ENCODE data around the gene CAMTA1. TPM values are rescaled to one million over a fixed set of nuclear protein-coding genes. Genes with fewer than 3 reads are reported as not detected.
A peak's percentile ranks its signal among the peaks of the same experiment; 100 is the strongest.

The CAMTA1 gene
- polyA plus RNA-seq, 4 donors = 89.3 to 98.2 (median 92.9) TPM

- DNase-seq (ENCODE audit: low read depth in 4 of 4, low spot score in 3 of 4) = no peak
Observed at GRCh38 chr1:7174561-7174960, 389.3 kb downstream of the CAMTA1 start.

- DNase-seq (ENCODE audit: low read depth in 4 of 4, low spot score in 3 of 4) = no peak
Observed at GRCh38 chr1:7174980-7175906, 390.0 kb downstream of the CAMTA1 start.

- no peak for DNase-seq (ENCODE audit: low read depth in 4 of 4, low spot score in 3 of 4)
Observed at GRCh38 chr1:7177021-7177420, 391.8 kb downstream of the CAMTA1 start.

DNA sequence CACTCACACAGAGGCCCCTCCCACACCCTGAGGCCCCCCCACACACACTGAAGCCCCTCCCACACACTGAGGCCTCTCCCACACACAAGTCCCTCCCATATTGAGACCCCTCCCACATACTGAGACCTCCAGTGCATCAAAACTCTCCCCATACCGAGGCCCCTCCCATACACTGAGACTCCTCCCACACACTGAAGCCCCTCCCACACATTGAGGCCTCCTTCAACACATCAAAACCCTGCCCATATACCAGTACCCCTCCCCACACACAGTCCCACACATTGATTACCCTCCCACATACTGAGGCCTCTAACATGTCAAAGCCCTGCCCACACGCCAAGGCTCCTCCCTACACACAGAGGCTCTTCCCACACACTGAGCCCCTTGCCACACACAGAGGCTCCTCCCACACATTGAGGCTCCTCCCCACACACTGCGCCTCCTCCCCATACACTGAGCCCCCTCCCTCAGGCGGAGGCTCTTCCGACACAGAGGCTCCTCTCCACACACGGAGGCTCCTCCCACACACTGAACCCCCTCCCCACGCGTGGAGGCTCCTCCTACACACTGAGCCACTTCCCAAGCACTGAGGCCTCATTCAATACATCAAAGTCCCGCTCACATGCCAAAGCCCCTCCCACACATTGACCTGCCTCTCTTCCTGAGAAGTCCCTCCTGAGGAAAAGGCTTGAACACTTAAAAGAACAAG is 392.3 kb downstream of the CAMTA1 start:
- DNase-seq (ENCODE audit: low read depth in 4 of 4, low spot score in 3 of 4) = no peak

GRCh38 chr1:7178336-7178735 is 393.1 kb downstream of the CAMTA1 start:
- DNase-seq (ENCODE audit: low read depth in 4 of 4, low spot score in 3 of 4) = no peak

DNA sequence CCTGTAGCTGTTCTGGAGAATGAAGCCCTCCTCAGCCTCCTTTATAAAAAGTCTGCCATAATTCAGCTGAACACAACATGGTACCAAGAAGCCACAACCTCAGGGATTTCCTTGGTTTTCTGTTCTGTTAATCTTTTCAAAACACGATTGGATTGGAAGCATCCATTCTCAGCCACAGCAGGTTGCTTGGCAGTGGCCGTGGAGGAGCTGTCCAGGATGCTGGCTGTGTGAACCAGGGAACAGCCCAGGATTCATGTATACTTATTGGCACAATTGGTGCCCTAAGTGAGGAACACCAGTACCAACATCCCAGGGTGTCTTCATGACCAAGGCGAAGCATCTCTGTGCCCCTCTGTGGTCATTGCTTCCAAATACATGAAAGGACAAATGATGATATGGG is 393.5 kb downstream of the CAMTA1 start:
- DNase-seq (ENCODE audit: low read depth in 4 of 4, low spot score in 3 of 4) = no peak

DNA sequence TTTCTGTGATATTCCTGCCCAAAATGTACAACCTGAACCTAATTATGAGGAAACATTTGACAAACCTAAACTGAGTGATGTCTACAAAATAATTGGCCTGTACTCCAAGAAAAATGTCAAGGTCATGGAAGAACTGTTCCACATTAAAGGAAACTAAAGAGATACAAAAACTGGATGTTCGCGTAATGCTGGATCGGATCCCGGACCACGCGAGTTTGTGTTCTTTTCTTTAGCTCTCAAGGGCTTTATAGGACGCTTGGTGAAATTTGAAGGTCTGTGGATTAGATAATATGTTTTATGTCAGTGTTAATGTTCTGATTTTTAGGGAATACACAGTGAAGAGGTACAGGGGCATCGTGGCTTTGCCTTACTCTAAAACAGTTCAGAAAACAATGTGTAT is 400.5 kb downstream of the CAMTA1 start:
- DNase-seq (ENCODE audit: low read depth in 4 of 4, low spot score in 3 of 4) = no peak

GRCh38 chr1:7186382-7187111 is 401.3 kb downstream of the CAMTA1 start:
- no peak for DNase-seq (ENCODE audit: low read depth in 4 of 4, low spot score in 3 of 4)

DNA sequence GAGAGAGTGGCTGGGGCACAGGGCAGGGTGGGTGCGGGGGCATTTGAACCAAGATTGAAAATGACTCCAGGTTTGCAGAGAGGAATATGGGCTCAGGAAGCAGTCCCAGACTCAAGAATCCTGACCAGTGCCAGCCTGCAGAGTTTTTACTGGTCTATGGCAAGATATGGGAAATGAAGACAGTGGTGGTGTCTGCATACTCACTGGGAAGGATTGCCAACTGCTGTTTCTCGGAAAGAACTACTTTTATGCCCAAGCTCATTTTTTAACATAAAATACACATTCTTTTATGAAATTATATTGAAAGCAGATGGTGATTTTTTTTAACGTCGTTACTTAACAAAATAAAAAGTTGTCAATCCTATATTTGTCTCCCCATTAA is 401.8 kb downstream of the CAMTA1 start:
- no peak for DNase-seq (ENCODE audit: low read depth in 4 of 4, low spot score in 3 of 4)

- no peak for DNase-seq (ENCODE audit: low read depth in 4 of 4, low spot score in 3 of 4)
Observed at GRCh38 chr1:7190261-7190660, 405.0 kb downstream of the CAMTA1 start.

GRCh38 chr1:7192453-7192852 is 407.2 kb downstream of the CAMTA1 start:
- no peak for DNase-seq (ENCODE audit: low read depth in 4 of 4, low spot score in 3 of 4)

GRCh38 chr1:7196036-7196911 is 411.0 kb downstream of the CAMTA1 start:
- DNase-seq (ENCODE audit: low read depth in 4 of 4, low spot score in 3 of 4) = no peak

GRCh38 chr1:7198664-7199063 is 413.4 kb downstream of the CAMTA1 start:
- no peak for DNase-seq (ENCODE audit: low read depth in 4 of 4, low spot score in 3 of 4)

GRCh38 chr1:7199077-7199779 is 414.0 kb downstream of the CAMTA1 start:
- no peak for DNase-seq (ENCODE audit: low read depth in 4 of 4, low spot score in 3 of 4)

DNA sequence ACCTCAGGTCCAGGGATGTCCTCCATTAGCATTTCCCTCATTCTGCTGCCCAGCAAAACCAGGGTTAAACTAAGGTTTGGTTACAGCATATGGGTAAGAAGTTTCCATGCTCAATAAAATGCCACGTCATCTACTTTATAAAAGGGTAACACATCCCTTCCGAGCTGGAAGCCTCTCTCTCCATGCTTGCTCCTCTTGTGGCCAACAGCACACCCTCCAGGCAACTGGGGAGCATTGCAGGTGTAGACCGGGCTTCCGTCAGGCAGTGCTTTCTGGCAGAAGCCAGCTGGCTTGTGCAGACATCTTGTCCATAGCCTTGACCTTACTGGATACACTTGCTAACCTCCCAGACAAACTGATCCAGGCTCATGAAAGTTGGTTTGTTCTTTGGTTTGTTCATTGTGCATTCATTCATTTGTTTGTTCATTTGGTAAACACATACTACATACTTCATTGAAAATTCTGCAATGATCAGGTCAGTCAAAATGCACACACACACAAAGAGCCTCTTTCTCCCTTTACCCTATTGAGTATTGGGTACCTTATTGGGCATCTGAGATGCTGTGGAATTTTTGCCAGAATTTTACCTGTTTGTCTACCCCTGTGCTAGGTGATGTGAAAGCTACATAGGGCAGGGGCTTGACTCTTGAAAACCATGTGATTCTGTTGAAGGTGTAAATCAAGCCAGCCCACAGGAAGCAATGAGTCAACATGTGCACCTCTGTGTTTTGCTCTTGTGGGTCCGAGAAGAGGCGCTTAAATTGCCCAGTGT is 422.8 kb downstream of the CAMTA1 start:
- peak; percentile 13 to 39 (median 28) for DNase-seq (ENCODE audit: low read depth in 4 of 4, low spot score in 3 of 4)

GRCh38 chr1:7208647-7209180 is 423.5 kb downstream of the CAMTA1 start:
- no peak for DNase-seq (ENCODE audit: low read depth in 4 of 4, low spot score in 3 of 4)

- DNase-seq (ENCODE audit: low read depth in 4 of 4, low spot score in 3 of 4) = no peak
Observed at GRCh38 chr1:7209336-7209735, 424.1 kb downstream of the CAMTA1 start.

DNA sequence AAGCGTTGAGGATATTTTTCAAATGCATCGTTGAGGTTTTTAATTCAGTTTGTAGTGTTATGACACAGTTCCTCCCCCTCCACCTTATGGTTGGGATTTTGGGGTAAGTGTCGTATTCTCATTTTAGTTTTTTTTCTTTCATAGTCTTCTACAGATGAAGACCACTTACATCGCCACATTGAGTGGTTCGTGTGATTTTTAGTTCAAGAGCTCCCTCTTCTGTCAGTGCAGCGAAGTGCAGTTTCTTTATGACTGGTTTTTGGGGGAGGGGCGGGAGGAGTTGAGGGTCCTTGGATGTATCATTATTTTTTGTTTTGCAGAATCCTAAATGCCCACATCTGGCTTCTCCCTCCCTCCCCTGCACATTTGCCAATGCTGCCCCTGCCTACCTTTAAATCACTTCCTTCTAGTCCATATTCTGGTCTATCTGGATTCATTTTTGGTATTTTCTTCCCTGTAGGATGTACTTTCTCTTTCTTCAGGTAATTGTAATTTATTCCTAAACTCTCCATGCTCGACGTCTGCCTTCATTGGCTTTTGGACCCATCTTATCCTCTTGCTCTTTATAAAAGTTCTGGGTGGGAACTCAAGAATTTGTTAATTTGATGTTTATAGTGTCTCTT is 433.1 kb downstream of the CAMTA1 start:
- peak in 3 of 4 donors; percentile 16 to 22 (median 22) for DNase-seq (ENCODE audit: low read depth in 4 of 4, low spot score in 3 of 4)

All from right renal pelvis (tissue), 4 donors.